ENCODE results near the gene CD9. TPM values are rescaled to one million over a fixed set of nuclear protein-coding genes. Genes with fewer than 3 reads are reported as not detected.

Gene CD9
- polyA plus RNA-seq, 5 donors: 117 to 154 (median 129) TPM

DNA sequence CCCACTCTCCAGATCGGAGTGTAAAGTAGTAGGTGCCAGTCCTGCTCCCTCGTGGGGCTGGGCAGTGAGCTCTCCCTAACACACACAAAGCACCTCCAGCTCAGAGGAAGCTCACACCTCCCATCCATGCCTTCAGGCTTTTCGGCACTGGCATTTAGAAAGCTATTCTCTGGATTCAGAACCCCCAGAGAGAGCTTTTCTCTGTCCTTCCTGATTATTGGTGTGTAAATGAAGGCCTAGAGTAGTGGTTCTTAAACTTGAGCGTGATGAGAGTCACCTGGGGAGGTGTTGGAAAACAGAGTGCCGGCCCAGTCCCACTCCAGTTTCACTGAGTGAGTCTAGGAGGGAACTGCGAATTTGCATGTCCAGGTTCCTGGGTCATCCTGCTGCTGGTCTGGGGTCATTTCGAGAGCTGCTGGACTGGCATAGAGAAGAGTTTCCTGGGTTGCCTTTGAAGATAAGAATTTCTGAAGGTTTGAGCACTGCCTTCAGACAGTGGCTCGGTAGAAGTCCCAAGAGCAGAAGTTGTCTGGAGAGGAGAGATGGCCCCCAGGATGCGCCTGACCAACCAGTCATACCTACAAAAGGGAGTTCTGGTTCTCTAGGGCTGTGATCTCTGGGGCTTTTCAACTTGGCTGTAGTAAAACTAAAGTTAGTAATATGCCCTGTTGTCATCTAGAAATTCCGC is 15.1 kb downstream of the CD9 start:
- no peak for DNase-seq

- DNase-seq: peak in 1 of 2 donors; percentile 73
These were observed 15.8 kb downstream of the CD9 start for GRCh38 chr12:6215932-6216494.

DNA sequence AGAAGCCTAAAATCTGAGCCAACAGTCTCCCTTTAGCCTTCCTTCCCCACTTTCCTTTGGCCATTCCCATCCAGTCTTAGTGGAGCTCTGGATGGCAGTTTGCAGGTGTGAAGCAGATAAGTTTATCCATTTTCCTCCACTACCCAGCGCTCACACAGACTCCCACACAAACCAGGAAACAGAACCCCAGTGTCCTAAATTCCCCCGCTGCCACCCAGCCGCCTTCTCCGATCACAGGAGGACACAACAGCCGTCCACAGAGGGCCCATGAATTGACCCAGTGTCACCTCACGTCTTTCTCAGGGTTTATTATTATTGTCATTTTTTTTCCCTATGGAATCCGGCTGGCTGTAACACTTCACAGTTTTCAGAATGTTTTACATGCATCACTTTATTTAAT is 16.4 kb downstream of the CD9 start:
- DNase-seq: no peak

- no peak for DNase-seq
These were observed 18.2 kb downstream of the CD9 start for GRCh38 chr12:6218347-6218925.

DNA sequence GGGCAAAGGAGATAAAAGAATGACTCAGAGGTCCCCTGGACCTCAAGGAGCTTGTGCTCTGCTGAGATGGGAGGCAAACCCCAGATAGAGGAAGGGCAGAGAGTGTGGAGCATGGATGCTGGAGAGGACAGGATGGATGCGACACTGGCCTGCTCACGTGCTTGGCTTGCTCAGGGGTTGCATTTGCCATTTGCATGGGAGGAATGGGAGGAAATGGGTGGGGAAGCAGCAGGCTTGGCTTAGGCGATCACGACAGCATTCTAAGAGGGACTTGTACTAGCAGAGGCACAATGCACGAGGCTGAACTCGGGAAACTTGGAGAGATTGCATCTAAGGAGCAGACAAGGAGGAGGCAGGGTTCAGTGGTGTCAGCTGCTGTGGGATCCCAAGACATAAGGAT is 19.8 kb downstream of the CD9 start:
- DNase-seq: no peak

- DNase-seq: no peak
These were observed 20.9 kb downstream of the CD9 start for GRCh38 chr12:6221146-6221545.

- no peak for DNase-seq
These were observed 22.0 kb downstream of the CD9 start for GRCh38 chr12:6222078-6222654.

DNA sequence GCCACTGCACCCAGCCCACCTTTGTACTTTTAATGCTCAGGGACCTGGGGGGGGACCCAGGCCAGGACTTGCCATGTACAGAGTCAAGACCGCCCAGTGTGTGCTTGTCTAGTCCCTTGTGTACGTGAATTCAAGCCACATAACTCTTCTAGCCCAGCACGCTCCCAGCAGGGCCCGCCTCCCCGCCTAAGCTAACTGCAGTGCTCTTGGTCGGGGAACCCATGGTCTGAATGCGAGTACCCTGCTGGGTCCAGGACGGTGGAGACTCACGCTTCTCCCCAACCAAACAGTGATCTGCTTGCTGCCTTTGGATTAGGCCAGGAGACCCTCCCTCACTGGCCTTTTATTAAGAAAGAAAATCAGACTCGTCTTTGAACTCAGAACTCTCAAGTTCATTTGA is 23.3 kb downstream of the CD9 start:
- DNase-seq: no peak

DNA sequence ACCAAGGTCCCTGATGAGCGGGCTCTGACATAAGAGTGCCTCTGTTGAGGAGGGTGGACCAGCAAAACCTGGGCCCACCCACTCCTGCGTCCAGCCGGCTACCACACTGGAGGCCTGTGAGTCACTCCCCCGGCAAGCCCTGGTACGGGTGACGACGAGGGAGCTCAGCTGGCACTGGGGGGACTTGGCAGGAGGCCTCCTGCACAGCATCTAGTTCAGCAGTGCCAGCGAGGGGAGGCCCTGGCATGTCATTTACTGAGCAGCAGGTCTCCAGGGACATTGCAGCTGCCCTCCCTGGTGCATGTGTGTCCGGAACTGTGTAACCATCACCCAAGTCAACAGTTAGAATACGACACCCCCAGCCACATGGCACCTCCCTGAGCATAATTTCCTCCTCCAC is 24.4 kb downstream of the CD9 start:
- no peak for DNase-seq

- no peak for DNase-seq
These were observed 25.4 kb downstream of the CD9 start for GRCh38 chr12:6225630-6226001.

- DNase-seq: peak in 1 of 2 donors; percentile 55
These were observed 25.9 kb downstream of the CD9 start for GRCh38 chr12:6226002-6226678.

DNA sequence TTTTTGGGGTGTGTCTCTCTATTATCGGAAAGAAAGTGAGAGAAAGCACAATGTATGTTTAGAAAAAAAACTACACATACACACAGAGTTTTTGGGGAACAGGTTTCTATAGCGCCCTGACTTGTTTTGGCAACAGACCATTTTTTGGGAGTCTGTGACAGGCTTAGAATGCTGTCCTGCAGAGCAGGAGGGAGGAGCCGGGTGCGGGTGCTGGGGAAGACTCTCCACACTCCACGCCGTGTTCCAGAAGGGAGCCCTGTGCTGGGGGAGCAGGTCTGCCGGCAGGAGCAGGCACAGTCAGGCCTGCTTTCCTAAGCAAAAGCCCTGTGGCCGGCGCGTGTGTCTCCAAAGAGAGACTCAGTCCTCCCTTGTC is 26.5 kb downstream of the CD9 start:
- no peak for DNase-seq

DNA sequence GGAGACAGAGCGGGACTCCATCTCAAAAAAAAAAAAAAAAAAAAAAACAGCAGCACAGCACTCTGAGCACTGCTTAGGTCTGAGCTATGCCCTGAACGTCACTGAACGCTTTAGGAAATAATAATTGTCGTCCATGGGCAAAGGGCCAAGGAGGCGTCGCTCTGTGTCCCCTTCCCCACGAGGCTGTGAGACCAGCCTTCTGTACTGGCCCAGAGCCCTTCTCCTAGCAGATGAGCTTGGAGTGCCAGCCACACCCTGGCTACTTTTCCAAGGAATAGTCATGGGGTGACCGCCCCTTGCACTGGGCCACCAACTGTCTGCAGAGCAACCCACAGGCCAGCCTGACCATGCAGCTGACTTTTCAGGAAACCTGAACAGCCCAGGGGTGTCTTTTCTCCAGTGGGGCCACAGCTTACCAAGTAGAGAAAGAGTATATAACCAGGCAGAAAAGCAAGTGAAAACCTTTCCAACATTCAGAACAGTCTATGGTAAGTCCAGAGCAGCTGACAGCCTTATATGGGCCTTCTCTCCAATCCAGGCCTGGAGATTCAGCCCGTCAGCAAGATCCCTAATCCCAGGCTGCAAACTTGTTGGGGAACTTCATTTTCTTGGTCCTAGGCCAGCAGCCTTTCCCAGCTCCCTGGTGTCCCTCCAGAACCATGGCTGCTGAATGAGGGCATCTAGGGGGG is 28.5 kb downstream of the CD9 start:
- no peak for DNase-seq

DNA sequence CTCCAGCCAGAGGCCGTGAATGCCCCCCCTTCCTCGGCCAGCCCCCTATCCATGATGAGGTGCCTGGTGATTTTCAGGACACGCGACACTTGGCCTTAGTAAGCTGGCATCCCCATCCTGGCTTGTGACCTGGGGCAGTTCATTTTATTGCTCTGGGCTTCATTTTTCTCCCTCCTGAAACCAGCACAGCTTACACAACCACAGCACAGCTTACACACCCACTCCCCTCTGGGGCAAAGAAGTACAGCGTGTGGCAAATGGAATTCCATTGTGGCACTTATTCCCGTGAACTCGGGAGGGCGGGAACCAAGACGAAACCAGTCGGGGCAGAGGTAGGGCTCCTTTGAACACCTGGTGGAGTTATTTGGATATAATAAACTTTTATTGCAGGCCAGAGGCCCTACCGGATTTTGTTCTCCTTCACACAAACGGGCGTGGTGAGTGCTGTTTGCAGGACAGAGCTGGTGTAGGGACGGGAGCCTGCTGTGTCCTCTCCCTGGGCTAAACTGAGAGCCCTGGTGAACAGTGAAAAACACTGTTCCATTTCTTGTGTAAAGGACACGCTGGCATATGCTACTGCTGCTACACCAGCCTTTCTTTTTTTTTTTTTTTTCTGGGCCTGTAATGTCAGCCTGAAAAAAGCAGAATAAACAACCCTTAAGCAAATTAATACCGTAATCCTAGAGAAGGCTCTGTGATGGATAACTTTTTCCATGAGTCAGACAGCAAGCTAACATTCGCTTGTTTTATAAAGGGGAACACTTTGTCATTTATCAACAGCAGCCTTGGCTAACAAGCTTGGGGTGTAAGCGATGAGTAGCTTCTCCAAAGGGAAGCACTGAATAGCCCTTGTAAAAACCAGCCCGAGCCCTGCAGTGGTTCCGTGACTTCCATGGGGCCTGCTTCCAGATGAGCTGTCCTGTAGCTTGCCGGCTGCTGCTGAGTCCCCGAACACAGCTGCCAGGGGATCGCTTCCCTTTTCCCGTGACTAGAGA is 29.3 kb downstream of the CD9 start:
- no peak for DNase-seq

DNA sequence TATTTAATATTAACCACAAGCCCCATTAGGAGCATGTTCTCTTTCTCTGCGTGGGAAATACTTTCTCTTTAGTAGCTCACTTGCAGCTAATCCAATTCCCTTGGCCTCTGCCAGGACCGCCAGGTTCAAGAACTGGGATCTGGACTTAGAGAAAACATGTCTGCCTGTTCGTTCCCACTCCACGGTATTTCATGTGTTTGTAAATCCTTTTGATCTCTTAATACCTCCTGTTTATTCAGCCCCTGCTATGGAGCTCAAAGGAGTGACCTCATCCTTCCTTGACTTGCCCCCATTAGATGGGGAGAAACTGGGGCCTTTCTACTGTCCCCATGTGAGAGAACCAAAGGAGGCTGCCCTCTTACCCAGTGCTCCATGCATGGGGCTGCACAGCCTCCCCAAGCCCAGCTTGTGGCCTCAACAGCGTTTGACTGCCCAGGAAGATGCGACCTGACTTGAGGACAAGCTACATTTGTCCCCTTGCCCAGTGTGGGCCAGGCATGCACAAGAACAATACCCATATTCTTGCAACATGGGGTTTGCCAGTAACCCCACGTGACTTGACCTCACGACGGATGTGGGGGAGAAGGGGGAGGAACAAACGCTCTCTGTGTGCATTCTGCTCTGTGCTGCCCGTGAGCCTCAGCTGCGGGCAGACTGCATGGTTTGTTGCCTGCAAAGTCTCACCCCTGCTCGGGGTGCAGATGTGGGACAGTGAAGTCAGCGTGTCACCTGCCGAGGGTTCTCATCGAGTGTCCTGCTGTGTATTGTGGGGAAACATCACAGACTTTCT is 30.3 kb downstream of the CD9 start:
- DNase-seq: no peak

DNA sequence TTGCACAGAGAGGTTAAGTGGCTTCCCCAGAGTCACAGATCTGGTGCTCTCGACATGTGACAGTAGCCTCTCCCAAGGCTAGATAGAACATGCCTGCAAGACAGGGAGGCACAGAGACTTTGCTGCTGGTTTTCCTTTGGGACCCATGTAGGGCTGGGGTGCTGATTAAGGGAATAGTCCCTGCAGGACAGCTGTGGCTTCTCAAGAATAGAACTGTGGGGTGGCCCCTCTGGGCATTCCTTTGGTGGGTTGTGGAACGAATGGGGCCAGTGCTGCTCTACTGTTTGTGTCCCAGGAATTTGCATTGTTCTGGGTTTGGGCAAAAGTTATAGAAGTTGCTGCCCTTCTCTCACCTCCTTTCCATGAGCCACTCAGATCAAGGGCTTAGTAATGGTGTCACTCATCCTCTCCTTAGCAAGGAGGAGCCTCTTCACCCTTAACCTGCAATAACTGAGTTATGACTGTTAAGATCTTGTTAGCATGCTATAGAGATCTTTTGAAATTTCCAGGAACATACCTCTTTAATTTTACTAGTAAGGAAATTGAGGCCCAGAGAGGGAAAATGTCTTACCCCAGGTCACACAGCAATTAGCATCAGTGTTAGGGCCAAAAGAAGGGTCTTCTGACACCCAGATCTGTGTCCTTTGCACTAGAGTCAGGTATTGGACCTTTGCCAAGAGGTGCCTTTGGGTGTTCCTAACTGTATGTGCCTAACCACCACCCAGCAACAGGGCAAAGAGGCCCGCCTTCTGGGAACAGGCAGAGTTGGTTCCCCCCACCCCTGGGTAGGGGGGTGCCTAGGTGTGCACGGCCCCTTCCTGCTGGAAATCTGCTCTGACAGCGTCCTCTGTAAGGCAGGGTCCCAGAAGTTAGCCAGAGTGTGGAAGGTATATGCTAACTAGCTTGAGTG is 31.4 kb downstream of the CD9 start:
- DNase-seq: no peak

DNA sequence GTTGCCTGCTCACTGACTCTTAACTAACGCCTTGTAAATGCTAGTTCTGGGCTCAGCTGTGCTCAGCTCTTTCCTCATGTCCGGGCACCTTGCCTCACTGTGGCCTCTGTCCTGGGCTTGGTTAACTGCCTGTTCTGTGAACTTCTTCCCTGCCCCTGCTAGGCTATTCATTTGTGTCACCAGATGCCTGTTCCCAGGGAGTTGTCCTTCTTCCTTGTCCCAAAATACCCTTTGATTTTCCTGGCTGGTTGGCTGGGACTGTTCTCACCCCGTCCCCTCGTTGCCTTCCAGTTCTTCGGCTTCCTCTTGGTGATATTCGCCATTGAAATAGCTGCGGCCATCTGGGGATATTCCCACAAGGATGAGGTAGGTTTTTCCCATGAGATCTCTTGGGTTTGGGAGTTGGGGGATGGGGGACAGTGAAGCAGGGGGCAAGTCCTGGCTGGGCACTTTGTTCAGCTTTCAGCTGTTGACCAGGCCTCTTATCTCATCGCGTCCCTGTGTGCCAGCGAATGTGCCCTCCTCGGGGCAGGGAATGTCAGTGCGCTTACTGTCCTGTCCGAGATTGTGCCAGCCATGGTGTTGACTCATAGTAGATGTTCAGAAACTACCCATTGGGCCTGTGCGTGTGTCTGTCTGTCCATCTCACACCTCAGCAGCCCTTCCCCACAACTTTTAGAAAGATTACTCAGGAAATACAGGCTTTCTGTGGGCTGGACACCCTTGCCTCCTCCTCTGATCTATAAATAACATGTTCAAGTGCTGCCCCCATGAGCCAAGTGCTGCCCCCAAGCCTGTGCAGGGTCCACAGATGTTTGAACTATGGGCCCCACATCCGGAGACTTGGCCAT is 33.1 kb downstream of the CD9 start:
- no peak for DNase-seq

DNA sequence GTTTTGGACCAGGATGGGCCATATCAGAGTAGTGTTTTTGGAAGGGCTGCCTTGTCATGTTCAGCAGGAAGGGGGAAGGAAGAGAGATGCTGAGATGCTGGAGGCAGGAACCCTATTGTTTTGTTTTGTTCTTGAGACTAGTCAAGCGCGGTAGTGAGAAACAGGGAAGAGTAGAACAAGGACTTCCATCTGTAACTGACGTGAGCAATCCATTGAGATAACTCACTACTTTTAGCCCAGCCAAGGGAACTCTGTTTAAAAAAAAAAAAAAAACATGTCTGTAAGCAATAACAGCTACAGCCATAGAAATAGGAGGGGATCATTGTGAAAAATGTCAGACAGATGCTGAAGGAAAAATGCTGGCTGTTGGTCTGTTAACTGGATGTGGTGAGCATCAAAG is 34.0 kb downstream of the CD9 start:
- no peak for DNase-seq

Measured in right lung (tissue), 5 donors.